NCI-H524 treated with DMSO at 0.1 percent for 48 hours (cell line): ENCODE measurements around the gene PTPN14.

Experiments
- DNase-seq: peaks from one replicate; lab custom pipeline; 2025; lab: John Stamatoyannopoulos, UW

The PTPN14 gene

DNA sequence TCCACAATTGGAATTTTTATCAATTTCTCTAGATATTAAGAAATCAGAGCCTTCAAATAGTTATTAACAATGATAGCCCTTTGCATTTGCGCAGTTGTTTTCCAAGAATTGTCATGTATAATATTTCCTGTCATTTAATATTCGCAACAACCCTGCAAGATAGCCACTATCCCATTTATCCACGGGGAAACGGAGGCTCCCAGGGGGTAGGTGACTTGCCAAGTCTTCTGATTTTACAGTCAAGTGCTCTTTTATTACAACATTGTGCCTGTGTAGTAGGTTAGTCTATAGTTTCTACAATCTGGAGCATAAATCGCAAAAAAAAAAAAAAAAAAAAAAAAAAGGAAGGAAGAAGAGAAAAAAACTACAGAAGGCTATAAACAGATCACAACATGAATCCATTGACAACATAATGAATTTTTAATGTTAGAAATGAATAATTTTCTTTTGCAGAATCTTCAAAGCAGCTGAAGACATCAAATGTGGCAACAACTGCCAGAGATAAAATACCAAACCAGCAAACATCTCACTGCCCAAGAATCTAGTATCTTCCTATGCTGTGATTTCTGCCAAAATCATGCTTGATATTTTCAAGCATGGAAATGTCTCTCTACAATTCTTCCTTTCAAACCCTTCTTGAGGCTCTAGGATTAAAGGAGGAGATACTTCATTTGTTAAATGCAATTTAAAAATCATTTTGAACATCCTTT is 125.5 kb downstream of the PTPN14 start:
- no peak for DNase-seq

DNA sequence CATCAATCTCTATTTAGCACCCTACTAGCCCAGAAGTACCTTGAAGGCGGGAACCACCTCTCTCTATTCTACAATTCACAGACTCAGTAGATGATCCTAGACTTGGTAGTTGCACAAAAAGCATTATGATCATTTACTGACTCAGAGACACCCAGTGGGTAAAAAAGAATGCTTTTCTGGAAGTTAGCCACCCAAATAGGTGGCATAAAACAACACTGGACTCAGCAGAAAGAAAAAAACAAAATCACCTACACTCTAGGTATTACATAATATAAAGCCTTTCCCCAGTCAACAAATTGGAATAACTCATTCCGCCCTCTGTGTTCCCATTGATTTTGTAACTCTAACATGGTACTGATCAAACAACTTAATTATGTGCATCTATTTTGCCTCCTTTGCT is 126.3 kb downstream of the PTPN14 start:
- DNase-seq, result no peak

- DNase-seq, result no peak
Measured at GRCh38 chr1:214423045-214423444, 128.4 kb downstream of the PTPN14 start.

DNA sequence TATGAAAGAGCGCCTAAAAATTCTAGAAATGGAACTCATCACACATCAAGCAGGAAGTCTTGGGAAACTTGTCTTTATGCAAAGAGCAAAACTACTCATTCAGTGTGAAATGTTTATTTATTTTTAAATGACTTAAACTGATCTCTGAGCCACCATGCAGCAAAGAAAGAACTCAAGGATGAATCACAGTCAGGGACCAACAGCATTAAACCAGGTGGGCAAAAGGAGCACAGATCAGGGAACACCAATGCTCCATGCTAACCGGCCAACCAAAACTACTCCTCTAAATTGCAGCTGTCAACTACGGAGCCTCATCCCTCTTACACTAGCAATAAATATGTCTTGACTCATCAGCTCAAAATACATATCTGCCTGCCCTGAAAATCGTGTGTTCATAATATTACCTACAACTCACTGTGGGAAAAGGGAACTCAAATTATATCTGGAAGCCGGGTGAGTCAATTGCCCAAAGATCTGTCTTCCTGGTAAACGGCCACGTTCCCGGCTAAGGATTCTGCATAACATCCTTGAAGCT is 129.2 kb downstream of the PTPN14 start:
- DNase-seq, result no peak

DNA sequence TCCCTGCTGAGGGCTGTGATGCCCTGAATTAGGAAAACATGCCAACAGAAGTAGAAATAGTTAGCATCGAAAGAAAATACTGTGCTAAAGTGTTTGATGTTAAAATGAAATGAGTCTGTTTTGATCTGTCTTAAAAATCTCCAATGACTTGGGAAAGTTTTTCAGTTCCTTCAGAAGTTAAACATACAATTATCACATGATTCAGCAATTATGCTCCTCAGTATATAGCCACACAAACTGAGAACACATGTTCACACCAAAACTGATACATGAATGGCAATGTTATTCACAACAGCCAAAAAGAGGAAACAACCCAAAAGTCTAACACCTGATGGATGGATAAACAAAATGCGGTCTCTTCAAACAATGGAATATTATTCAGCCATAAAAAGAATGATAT is 130.6 kb downstream of the PTPN14 start:
- DNase-seq, result no peak

- no peak for DNase-seq
Measured at GRCh38 chr1:214420341-214420740, 131.1 kb downstream of the PTPN14 start.

DNA sequence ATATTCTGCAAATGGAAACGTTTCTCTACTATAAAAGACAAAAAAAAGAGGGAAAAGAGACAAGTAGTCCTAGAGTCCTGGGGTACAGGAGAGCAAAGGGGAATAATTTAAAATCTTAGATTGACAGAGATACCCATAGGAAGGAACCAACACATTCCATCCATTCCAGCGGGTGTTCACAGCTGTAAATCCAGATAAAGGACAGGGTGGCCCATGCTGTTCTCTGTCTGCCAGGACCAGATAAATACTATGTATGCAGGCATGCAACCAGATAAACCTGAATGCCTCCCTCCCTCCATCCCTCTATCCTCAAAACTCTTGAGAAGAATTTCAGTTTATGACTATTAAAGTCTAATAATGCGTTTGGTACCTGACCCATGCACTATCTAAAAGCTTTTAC is 131.8 kb downstream of the PTPN14 start:
- no peak for DNase-seq

GRCh38 chr1:214418391-214418790 is 133.0 kb downstream of the PTPN14 start:
- DNase-seq, result no peak

DNA sequence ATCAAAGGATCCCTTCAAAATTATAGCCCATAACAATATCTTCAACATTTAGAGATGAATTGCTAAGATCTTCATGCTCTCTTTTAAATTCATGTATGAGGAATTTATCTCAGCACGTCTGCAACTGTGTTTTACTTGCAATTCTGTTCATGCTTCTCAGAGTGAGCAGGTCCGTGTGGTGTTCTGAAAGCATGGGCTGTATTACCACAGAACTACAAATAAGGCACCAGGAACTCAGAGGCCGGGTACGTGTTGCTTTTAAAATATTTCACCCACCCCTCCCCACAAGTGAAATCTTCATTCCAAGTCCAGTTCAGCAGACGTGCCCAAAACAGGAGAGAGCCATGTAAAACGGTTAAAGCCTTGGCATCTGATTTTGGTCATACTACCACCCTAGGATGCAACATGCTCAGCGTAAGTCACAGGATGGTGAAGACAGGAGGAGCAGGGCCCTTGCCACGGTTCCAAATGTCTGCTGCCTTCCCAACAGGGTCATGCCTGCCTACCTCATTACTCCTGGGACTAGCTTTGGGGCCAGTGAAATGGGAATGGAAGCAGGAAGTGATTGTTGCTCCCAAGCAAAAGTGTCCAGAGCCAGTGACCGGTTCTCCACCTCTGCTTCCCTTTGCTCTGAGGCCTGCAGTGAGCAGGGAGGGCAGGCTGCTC is 133.7 kb downstream of the PTPN14 start:
- DNase-seq, result no peak

GRCh38 chr1:214416858-214417257 is 134.5 kb downstream of the PTPN14 start:
- DNase-seq, result no peak

- DNase-seq, result no peak
Measured at GRCh38 chr1:214416417-214416816, 135.0 kb downstream of the PTPN14 start.

DNA sequence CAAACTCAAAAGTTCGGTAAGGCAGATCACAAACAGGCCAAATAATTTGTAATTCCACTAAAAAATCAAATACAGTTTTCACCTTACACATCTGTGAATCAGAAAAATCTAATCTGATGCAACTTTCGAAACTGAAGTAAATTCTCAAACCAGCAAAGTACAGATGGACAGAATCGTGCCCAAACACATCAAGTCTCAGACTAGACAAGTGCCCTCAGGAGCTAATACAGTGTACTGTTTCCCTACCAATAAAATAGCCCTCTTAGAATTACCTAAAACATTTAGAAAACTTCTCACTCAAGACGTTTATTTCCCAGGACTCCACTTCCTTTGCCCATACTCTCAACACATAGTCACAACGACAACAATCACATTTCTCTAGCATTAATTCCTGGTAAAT is 136.3 kb downstream of the PTPN14 start:
- no peak for DNase-seq

DNA sequence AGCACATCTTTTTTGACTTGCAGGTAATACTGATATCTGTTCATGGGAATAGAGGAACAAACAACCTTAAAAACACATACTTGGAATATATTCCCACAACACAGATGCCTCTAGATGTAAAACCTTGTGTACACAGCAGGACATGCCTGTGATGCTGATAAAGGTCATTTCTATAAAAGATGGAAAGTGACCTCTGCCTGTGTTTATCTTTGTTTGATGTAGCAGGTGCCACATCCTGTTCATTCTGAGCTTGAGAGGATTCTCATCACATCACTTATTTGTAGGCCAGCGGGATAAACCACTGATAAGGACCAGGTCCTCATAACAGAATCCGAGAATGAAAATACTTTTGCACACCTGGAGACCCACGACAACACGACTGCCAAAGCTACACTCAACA is 136.7 kb downstream of the PTPN14 start:
- no peak for DNase-seq

- no peak for DNase-seq
Measured at GRCh38 chr1:214413315-214413714, 138.1 kb downstream of the PTPN14 start.

DNA sequence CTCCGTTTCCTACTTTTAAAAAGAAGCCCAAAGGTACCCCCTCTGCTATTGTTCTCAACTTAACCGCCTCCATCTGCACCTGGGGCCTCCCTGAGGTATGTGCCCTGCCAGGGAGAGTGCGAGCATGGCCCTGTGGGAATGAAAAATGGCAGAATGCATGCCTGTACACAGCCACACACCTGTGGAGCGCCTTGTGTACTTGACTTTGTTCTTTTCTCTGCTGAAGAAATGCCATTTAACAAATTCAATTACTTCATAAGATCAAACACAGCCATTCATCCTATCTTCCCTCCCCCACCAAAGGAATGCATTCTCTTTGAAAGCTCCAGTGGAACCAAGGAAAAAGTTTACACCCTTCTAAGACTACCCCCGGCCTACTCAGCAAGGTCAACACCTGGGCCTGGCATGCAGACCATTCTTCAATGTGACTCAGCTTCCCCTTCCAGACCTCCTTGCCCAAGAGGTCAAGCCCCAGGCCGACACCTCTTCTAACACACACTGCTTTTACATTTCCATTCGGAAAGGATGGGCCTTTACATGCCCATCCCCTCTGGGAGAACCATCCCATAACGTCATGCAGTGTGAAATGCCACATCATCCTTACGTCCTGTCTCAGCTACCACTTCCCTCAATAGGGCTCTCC is 146.7 kb downstream of the PTPN14 start:
- no peak for DNase-seq

GRCh38 chr1:214404154-214404553 is 147.2 kb downstream of the PTPN14 start:
- DNase-seq, result no peak

- DNase-seq, result no peak
Measured at GRCh38 chr1:214403431-214403830, 148.0 kb downstream of the PTPN14 start.

GRCh38 chr1:214402613-214403083 is 148.8 kb downstream of the PTPN14 start:
- DNase-seq, result no peak

DNA sequence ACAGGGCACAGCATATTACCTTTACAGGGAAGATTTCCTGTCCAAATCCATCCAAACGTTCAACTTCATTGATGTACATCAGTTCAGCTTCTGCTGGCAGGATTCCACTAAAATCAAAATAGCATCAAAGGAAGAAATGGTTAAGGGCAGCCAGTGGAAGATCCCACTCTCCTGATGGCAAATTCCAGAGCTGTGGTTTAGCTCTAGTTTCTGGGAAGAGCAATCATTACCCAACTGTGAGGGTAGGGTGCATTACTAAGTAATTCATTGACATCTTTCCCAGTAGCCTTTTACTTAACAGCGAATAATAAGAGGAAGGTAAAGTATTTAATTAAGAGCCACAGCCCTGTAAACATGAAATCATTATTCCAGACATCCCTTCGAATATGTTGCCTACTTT is 149.7 kb downstream of the PTPN14 start:
- no peak for DNase-seq

DNA sequence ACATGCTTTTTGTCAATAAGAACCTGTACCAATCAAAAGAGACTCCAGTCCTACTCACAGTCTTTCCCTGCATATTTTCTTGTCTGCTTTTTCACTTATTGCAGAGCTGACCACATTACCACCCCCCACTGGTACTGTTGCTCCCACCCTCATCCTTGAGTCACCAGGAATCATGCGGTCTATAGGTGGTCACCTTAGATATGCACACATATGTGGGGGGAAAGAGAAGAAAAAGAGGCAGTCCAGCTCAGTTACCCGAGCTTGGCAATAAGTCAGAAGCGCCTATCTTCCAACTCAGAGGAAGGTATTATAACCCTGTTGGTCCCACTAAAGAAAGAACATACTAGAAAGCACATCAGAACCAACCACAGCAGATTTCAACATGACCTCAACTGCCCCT is 151.3 kb downstream of the PTPN14 start:
- no peak for DNase-seq

GRCh38 chr1:214398490-214398889 is 152.9 kb downstream of the PTPN14 start:
- no peak for DNase-seq

- no peak for DNase-seq
Measured at GRCh38 chr1:214397497-214397896, 153.9 kb downstream of the PTPN14 start.

- DNase-seq, result no peak
Measured at GRCh38 chr1:214396330-214396729, 155.1 kb downstream of the PTPN14 start.
